ENCODE data around the gene TMEM140.

Gene TMEM140

DNA sequence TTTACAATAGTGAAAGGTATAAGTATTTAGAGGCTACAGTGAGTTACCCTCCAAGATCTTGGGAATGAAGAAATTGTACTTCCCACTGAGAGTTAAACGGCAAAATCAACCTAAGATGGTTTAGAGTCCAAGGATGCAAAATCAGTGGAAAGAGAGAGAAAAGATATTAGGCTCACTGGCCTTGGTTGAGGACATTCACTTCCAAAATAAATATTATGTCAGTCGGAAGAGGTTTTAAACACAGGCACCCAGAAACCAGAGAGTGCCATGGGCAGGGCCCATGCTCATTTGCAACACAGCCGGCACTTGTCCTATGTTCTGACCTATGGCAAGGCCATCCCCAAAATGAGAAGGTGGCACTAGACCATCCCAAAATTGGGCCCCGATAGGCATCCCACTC, 67.3 kb downstream of the TMEM140 start:
- DNase-seq (ENCODE audit: low read depth, low spot score) = no peak
- H3K27ac ChIP-seq (ENCODE audit: low read length) = no peak overlapping the region
- no CpG with 5 or more reads among the region's 4 CpGs for WGBS (ENCODE audit: insufficient coverage, insufficient read length)
- no peaks in the 10 kb centered on the region for H3K9me3 ChIP-seq (ENCODE audit: control insufficient read depth, insufficient read depth, low read length)
- H3K4me1 ChIP-seq (ENCODE audit: control insufficient read depth, insufficient read depth, low read length) = peaks cover 2% of the 10 kb centered on the region; the same call in 1 of the 2 replicates
- no peaks in the 10 kb centered on the region for H3K27me3 ChIP-seq (ENCODE audit: control insufficient read depth, insufficient read depth, low read length)
- H3K4me3 ChIP-seq (ENCODE audit: low read length) = no peak overlapping the region
- no peaks in the 10 kb centered on the region for H3K36me3 ChIP-seq (ENCODE audit: control insufficient read depth, insufficient read depth, low read length)

DNA sequence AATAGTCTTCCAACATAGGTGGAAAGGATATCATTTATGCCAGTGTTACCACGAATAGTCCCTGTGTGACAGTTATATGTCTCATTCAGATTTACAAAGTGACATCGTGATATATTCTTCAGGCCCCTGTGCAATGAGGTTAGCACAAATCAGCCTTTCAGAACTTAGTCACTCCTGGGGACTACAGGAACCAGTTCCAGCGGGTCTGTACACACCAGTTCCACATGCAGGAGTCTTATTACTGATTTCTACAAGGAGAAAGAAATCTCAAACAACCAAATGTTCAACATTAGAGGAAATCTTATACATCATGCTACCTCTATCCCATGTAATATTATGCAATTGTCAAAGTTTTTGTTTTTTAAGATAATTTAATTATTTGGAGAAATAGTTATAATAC, 67.8 kb downstream of the TMEM140 start:
- no peak for DNase-seq (ENCODE audit: low read depth, low spot score)
- H3K4me1 ChIP-seq (ENCODE audit: control insufficient read depth, insufficient read depth, low read length) = peaks cover 2% of the 10 kb centered on the region; the same call in 1 of the 2 replicates
- H3K4me3 ChIP-seq (ENCODE audit: low read length) = no peak overlapping the region
- H3K27me3 ChIP-seq (ENCODE audit: control insufficient read depth, insufficient read depth, low read length) = no peaks in the 10 kb centered on the region
- no CpG with 5 or more reads among the region's 3 CpGs for WGBS (ENCODE audit: insufficient coverage, insufficient read length)
- H3K27ac ChIP-seq (ENCODE audit: low read length) = no peak overlapping the region
- no peaks in the 10 kb centered on the region for H3K36me3 ChIP-seq (ENCODE audit: control insufficient read depth, insufficient read depth, low read length)
- no peaks in the 10 kb centered on the region for H3K9me3 ChIP-seq (ENCODE audit: control insufficient read depth, insufficient read depth, low read length)
